Measurements from ENCODE around the gene GLRA3. TPM values are rescaled to one million over a fixed set of nuclear protein-coding genes. Genes with fewer than 3 reads are reported as not detected.

The GLRA3 gene
- total RNA-seq, 1 donor from 2014 or later = not detected

- no peak for ATAC-seq
- DNase-seq (ENCODE audit: low spot score) = no peak
- intact Hi-C loops (cut with DNase I) = no loop called here
Observed at GRCh38 chr4:174628191-174628590, 200.9 kb downstream of the GLRA3 start.

- no peak for ATAC-seq
- intact Hi-C loops (cut with DNase I) = no loop called here
- no peak for DNase-seq (ENCODE audit: low spot score)
Observed at GRCh38 chr4:174627473-174627872, 201.6 kb downstream of the GLRA3 start.

GRCh38 chr4:174626342-174627008 lies 202.6 kb downstream of the GLRA3 start:
- ATAC-seq (no peak), DNase-seq (ENCODE audit: low spot score) (no peak)
- intact Hi-C loops (cut with DNase I) = no loop called here

GRCh38 chr4:174616661-174617060 lies 212.4 kb downstream of the GLRA3 start:
- no peak for ATAC-seq
- no peak for DNase-seq (ENCODE audit: low spot score)
- intact Hi-C loops (cut with DNase I) = no loop called here

- DNase-seq (ENCODE audit: low spot score) (no peak), ATAC-seq (no peak)
- intact Hi-C loops (cut with DNase I) = no loop called here
Observed at GRCh38 chr4:174613979-174614378, 215.1 kb downstream of the GLRA3 start.

- intact Hi-C loops (cut with DNase I) = no loop called here
- no peak for DNase-seq (ENCODE audit: low spot score)
- ATAC-seq = no peak
Observed at GRCh38 chr4:174611792-174612191, 217.3 kb downstream of the GLRA3 start.

- ATAC-seq = no peak
- no peak for DNase-seq (ENCODE audit: low spot score)
- intact Hi-C loops (cut with DNase I) = no loop called here
Observed at GRCh38 chr4:174607792-174608191, 221.3 kb downstream of the GLRA3 start.

- ATAC-seq (no peak), DNase-seq (ENCODE audit: low spot score) (no peak)
- intact Hi-C loops (cut with DNase I) = no loop called here
Observed at GRCh38 chr4:174604198-174604597, 224.8 kb downstream of the GLRA3 start.

- ATAC-seq = no peak
- intact Hi-C loops (cut with DNase I) = no loop called here
- no peak for DNase-seq (ENCODE audit: low spot score)
Observed at GRCh38 chr4:174600391-174600790, 228.7 kb downstream of the GLRA3 start.

GRCh38 chr4:174598800-174599199 lies 230.2 kb downstream of the GLRA3 start:
- intact Hi-C loops (cut with DNase I) = no loop called here
- ATAC-seq = no peak
- DNase-seq (ENCODE audit: low spot score) = no peak

GRCh38 chr4:174596513-174596912 lies 232.5 kb downstream of the GLRA3 start:
- DNase-seq (ENCODE audit: low spot score) = no peak
- no peak for ATAC-seq
- intact Hi-C loops (cut with DNase I) = no loop called here

GRCh38 chr4:174595141-174595929 lies 233.7 kb downstream of the GLRA3 start:
- ATAC-seq = no peak
- intact Hi-C loops (cut with DNase I) = no loop called here
- no peak for DNase-seq (ENCODE audit: low spot score)

- intact Hi-C loops (cut with DNase I) = no loop called here
- DNase-seq (ENCODE audit: low spot score) = no peak
- ATAC-seq = no peak
Observed at GRCh38 chr4:174593701-174594100, 235.3 kb downstream of the GLRA3 start.

- DNase-seq (ENCODE audit: low spot score) = no peak
- no peak for ATAC-seq
- intact Hi-C loops (cut with DNase I) = no loop called here
Observed at GRCh38 chr4:174592985-174593335, 236.1 kb downstream of the GLRA3 start.

- intact Hi-C loops (cut with DNase I) = no loop called here
- DNase-seq (ENCODE audit: low spot score) (no peak), ATAC-seq (no peak)
Observed at GRCh38 chr4:174592256-174592984, 236.6 kb downstream of the GLRA3 start.

GRCh38 chr4:174591243-174592021 lies 237.6 kb downstream of the GLRA3 start:
- intact Hi-C loops (cut with DNase I) = no loop called here
- ATAC-seq (no peak), DNase-seq (ENCODE audit: low spot score) (no peak)

- no peak for ATAC-seq
- no peak for DNase-seq (ENCODE audit: low spot score)
- intact Hi-C loops (cut with DNase I) = no loop called here
Observed at GRCh38 chr4:174590336-174590735, 238.7 kb downstream of the GLRA3 start.

Data from sciatic nerve (tissue), 2 donors.